GM12891 (cell line): ENCODE data around the gene HMGB1.

Experiments
- PAX5 ChIP-seq: IDR thresholded peaks from 2 replicates; pipeline ENCODE4 v1.6.1; 2011; ENCODE audit warnings: low read length, moderate library complexity, mild to moderate bottlenecking; ENCODE audit not compliant: insufficient read depth, severe bottlenecking
- POLR2A ChIP-seq: IDR thresholded peaks from 2 replicates; pipeline ENCODE4 v1.6.1; 2011; ENCODE audit warnings: low read depth, low read length, control low read depth
- POLR2AphosphoS5 ChIP-seq: IDR thresholded peaks from 2 replicates; pipeline ENCODE4 v1.6.1; 2011; ENCODE audit warnings: low read depth, low read length, control low read depth
- TAF1 ChIP-seq: IDR thresholded peaks from 2 replicates; pipeline ENCODE4 v1.6.1; 2011; ENCODE audit warnings: low read depth, low read length, control low read depth

DNA sequence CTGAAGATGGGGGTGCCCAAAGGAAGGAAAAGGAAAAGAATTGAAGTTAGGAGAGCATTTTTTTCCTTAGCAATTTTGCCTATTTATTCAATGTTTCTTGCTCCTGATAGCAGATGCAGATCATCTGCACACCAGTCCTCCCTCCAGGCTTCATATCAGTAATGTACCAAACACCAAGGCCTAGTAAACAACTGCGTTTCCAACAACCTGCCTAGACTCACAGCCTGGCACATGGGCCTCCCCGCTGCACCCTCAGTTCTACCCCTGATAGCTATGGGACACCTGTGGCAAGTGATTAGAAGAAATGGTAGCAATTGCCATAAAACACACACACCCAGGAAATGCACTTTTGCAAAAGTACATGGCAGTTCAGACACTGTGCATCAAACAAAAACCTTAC lies 30.4 kb upstream of the HMGB1 start:
- TF ChIP-seq POLR2AphosphoS5 (no peak), TAF1 (no peak), PAX5 (no peak), POLR2A (no peak)
